NT2/D1 (cell line): Measurements from ENCODE around the gene LIPG.

Experiments
- DNase-seq: peaks from one replicate; pipeline ENCODE4 v3.0.0-alpha.2; 2011; ENCODE audit warnings: low read depth, low spot score
- H3K27me3 ChIP-seq: 2 replicates; pipeline ENCODE4 v1.6.0; 2011; ENCODE audit warnings: mild to moderate bottlenecking; ENCODE audit not compliant: insufficient read length, insufficient read depth
- H3K36me3 ChIP-seq: 2 replicates; pipeline ENCODE4 v1.6.1; 2011; ENCODE audit warnings: mild to moderate bottlenecking, low read length, mixed read lengths; ENCODE audit not compliant: insufficient read depth, insufficient read length
- H3K4me1 ChIP-seq: 2 replicates; pipeline ENCODE4 v1.5.1; 2011; ENCODE audit not compliant: insufficient read depth, insufficient read length
- H3K4me3 ChIP-seq: 2 replicates; pipeline ENCODE4 v1.5.1; 2011; ENCODE audit warnings: low read depth; ENCODE audit not compliant: insufficient read length
- H3K9ac ChIP-seq: 2 replicates; pipeline ENCODE4 v1.6.0; 2011; ENCODE audit warnings: low read depth; ENCODE audit not compliant: insufficient read length
- H3K9me3 ChIP-seq: 2 replicates; pipeline ENCODE4 v1.5.1; 2011; ENCODE audit warnings: mild to moderate bottlenecking, low read length; ENCODE audit not compliant: insufficient read depth
- SUZ12 ChIP-seq: IDR thresholded peaks from 2 replicates; pipeline ENCODE4 v1.6.1; 2011; ENCODE audit not compliant: insufficient read length, insufficient read depth; ENCODE audit errors: extremely low read depth
- YY1 ChIP-seq: IDR thresholded peaks from 2 replicates; pipeline ENCODE4 v1.6.1; 2011; ENCODE audit not compliant: insufficient read length, insufficient read depth
- ZNF274 ChIP-seq: IDR thresholded peaks from 2 replicates; pipeline ENCODE4 v1.6.1; 2011; ENCODE audit warnings: mild to moderate bottlenecking, low read depth, low read length

Gene LIPG

DNA sequence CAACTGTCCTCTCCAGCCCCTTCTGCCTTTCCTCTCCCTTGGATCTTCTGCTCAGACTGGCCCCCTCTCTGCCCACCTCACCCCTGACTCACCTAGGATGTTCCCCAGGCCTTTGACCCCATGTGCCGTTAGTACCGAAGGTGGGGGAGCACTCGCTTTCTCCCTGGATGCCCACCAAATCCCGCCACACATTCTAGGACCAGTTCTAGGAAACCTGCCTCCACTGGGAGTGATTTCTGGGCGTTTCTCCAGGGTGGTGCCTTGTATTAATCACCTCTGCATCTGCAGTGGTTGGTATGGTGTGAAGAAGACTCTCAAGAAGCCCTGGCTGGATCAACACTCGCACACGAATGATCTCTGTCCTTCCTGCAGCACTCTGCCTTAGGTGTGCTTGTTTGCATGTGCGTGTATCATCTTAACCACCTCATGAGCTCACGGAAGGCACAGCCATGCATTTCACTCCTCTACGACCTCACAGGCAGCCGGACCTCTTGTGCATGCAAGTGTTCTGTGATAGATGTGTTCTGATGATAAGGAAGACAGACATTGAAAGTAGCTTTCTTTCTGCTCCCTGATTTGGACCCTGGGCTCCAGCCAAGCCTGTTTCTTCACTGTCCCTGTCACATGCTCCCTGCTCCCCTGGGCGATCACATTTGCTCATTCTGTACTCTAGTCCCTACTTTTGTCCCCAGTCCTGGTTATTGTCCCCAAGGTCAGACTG lies 69.4 kb downstream of the LIPG start:
- H3K9me3 ChIP-seq: no peaks in the 10 kb centered on the region
- H3K36me3 ChIP-seq: no peaks in the 10 kb centered on the region
- no peaks in the 10 kb centered on the region for H3K4me1 ChIP-seq
- H3K9ac ChIP-seq: no peak overlapping the region
- no peaks in the 10 kb centered on the region for H3K27me3 ChIP-seq
- H3K4me3 ChIP-seq: no peak overlapping the region
- TF ChIP-seq YY1: no peak
- TF ChIP-seq SUZ12: no peak
- TF ChIP-seq ZNF274: no peak
- DNase-seq: no peak

DNA sequence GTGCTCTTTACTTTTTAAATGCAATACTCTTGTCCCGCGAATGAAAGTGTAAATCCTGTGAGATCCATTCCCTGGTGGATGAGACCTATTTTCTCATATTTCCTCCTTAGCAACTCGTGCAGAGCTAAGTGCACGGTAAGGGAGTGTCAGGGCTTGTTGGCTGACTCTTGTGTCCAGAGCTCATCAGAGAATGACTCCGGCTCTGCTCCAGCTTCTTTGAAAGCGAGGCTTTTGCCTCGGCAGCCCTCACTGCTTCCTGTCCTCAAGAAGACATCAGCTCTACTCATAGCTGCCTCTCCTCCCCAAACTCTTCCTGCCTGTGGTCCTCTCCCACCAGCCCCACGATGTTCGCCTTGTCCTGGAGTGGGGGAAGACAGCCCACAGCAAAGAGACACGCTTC lies 70.7 kb downstream of the LIPG start:
- Histone ChIP-seq H3K9me3 (peaks cover 3% of the 10 kb centered on the region; the same call in 1 of the 2 replicates), H3K27me3 (no peaks in the 10 kb centered on the region), H3K4me1 (no peaks in the 10 kb centered on the region), H3K9ac (no peak overlapping the region), H3K4me3 (no peak overlapping the region), H3K36me3 (no peaks in the 10 kb centered on the region)
- DNase-seq: no peak
- no peak for TF ChIP-seq YY1
- TF ChIP-seq SUZ12: no peak
- TF ChIP-seq ZNF274: no peak

GRCh38 chr18:49638209-49638785 lies 76.4 kb downstream of the LIPG start:
- Histone ChIP-seq H3K36me3 (no peaks in the 10 kb centered on the region), H3K4me3 (no peak overlapping the region), H3K9me3 (peaks cover 6% of the 10 kb centered on the region; the same call in 1 of the 2 replicates), H3K27me3 (no peaks in the 10 kb centered on the region), H3K4me1 (no peaks in the 10 kb centered on the region), H3K9ac (no peak overlapping the region)
- TF ChIP-seq SUZ12 (no peak), YY1 (no peak), ZNF274 (no peak)
- DNase-seq: no peak

DNA sequence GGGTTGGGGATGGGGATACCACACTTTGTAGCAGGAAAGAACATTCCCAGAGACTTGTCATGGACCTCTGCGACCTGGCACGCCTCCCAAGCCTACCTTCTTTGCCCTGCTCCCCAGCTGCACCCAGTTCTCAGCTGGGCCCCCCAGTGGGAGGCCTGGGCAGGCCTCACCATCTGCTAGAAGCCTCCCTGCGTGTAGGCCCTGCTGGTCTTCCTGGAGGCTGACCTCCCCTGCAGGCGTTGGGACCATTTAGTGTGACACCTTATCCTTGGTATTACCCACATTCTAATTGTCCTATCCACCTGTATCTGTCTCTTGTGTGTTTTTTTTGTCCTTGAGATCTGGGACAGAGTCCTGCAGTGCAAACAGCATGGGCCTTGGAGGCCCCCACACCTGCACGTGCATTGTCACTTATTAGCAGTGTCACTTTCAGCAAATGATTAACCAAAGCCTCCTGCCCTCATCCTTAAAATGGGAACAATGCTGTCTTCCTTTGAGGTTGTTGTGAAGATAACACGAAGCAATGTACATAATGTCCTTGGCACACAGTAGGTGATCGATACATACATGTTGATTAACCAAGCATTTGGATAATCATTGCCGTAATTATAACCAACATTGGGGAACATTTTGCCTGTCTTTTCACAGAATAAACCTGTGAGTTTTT lies 77.2 kb downstream of the LIPG start:
- no peak for TF ChIP-seq ZNF274
- TF ChIP-seq YY1: no peak
- no peak for TF ChIP-seq SUZ12
- no peaks in the 10 kb centered on the region for H3K4me1 ChIP-seq
- peaks cover 6% of the 10 kb centered on the region; the same call in 1 of the 2 replicates for H3K9me3 ChIP-seq
- H3K27me3 ChIP-seq: no peaks in the 10 kb centered on the region
- H3K4me3 ChIP-seq: no peak overlapping the region
- DNase-seq: no peak
- H3K36me3 ChIP-seq: no peaks in the 10 kb centered on the region
- no peak overlapping the region for H3K9ac ChIP-seq

DNA sequence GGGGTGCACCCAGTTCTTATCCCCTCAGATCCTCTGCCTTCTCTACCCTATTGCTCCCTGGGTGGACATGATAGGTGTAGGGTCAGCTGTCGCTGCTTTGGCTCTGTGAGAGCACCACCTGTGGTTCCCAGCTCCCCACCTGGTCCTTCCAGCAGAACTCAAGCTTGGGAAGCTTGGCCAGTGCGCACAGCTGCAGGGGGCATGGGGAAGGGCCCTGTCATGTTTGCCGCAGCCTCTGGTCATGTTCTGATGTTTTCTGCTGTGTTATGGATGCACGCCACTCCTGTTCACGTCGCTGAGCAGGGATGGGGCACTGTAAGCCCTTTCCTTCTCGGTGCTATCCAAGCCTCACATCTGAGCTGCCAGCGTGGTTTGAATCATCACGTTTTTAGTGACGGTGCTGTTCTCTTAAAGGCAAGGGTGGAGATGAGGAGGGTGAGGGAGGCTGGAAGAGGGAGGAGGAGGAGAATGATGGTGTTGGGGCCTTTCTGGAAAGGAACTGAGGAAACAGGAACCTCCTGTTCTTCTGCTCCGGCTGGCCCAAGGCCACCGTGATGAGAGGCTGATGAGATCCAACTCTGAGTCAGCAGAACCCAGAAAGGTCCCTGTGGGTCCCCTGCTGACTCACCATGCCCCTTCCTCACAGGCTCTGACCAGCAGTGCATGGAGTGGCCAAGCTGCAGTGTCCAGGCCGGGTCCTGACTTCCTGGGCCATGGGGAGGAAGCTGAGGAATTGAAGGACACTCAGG lies 78.0 kb downstream of the LIPG start:
- TF ChIP-seq SUZ12: no peak
- TF ChIP-seq ZNF274: no peak
- no peak for TF ChIP-seq YY1

DNA sequence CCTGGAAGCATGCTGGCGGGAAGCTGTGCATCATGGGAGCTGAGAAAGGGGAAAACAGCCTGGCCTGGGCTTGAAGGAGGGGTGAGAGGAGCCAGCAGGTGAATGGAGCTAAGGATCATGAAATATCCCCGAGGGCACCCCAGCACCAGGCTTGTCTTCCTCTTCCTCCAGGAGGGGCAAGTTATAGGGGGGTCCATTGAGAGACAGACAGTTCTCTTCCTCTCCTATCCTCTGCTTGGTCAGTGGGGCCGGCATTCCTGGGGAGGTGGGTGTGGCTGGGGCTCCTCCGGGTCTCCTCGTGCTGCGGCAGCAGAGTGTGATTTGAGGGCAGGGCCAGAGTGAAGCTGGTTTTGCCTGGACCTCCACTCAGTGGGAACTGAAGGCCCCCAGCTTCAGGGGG lies 78.9 kb downstream of the LIPG start:
- DNase-seq: no peak
- TF ChIP-seq ZNF274 (no peak), YY1 (no peak), SUZ12 (no peak)
- no peak overlapping the region for H3K9ac ChIP-seq
- peaks cover 6% of the 10 kb centered on the region; the same call in 1 of the 2 replicates for H3K9me3 ChIP-seq
- no peaks in the 10 kb centered on the region for H3K4me1 ChIP-seq
- H3K27me3 ChIP-seq: no peaks in the 10 kb centered on the region
- H3K36me3 ChIP-seq: no peaks in the 10 kb centered on the region
- H3K4me3 ChIP-seq: no peak overlapping the region

More for the DNA sequence above, 78.0 kb downstream of the LIPG start:
- no peak overlapping the region for H3K9ac ChIP-seq
- H3K4me3 ChIP-seq: no peak overlapping the region
- H3K27me3 ChIP-seq: no peaks in the 10 kb centered on the region
- DNase-seq: no peak
- no peaks in the 10 kb centered on the region for H3K4me1 ChIP-seq
- peaks cover 6% of the 10 kb centered on the region; the same call in 1 of the 2 replicates for H3K9me3 ChIP-seq
- H3K36me3 ChIP-seq: no peaks in the 10 kb centered on the region

DNA sequence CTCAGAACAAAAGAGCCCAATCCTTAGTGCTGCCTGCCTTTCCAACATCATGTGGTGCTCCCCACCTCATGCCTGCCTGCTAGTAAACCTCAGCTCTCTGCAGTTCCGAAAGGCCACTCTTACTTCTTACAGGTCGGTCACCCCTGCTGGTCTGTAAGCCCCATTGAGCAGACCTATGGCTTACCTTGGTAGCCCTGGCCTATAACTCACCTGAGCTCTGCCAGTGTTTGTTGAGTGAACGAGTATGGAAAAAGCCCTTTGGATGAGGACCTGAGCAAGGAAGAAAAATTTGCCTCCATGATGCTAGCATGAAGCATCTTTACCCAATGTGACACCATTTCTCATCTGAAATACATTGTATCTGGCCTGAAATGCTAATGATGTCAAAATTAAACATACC lies 83.3 kb downstream of the LIPG start:
- H3K4me1 ChIP-seq: no peaks in the 10 kb centered on the region
- no peaks in the 10 kb centered on the region for H3K9me3 ChIP-seq
- H3K4me3 ChIP-seq: no peak overlapping the region
- DNase-seq: no peak
- no peak overlapping the region for H3K9ac ChIP-seq
- no peaks in the 10 kb centered on the region for H3K27me3 ChIP-seq
- TF ChIP-seq SUZ12: no peak
- TF ChIP-seq ZNF274: no peak
- TF ChIP-seq YY1: no peak
- no peaks in the 10 kb centered on the region for H3K36me3 ChIP-seq
